ENCODE data around the gene RHOJ.

- no peak for TF ChIP-seq JUND (IDR thresholded peaks at IDR 0.05)
- no peak for TF ChIP-seq MAX (IDR thresholded peaks at IDR 0.05)
- no peak for TF ChIP-seq CTCF (IDR thresholded peaks at IDR 0.05; ENCODE audit: low read depth, low read length, missing input control)
- no peak for TF ChIP-seq TAF1 (conservative IDR thresholded peaks at IDR 0.05)
- no peak for TF ChIP-seq YY1 (IDR thresholded peaks at IDR 0.05)
- TF ChIP-seq RAD21 (IDR thresholded peaks at IDR 0.05) = no peak
- no peak for TF ChIP-seq ZBTB33 (IDR thresholded peaks at IDR 0.05)
- TF ChIP-seq SP1 (IDR thresholded peaks at IDR 0.05) = no peak
- TF ChIP-seq EGR1 (IDR thresholded peaks at IDR 0.05; ENCODE audit: low read depth in 2 of 2) = no peak
- TF ChIP-seq GABPA (IDR thresholded peaks at IDR 0.05 in 1 of 2, conservative IDR thresholded peaks at IDR 0.05 in 1 of 2) = no peak
Observed at GRCh38 chr14:63182968-63183367, 21.3 kb upstream of the RHOJ start.

Data from liver (tissue), 3 donors.